Measurements from ENCODE around the gene CNTNAP2. TPM values are rescaled to one million over a fixed set of nuclear protein-coding genes. Genes with fewer than 3 reads are reported as not detected.

The CNTNAP2 gene
- total RNA-seq, 4 donors from 2014 or later = 0.91 to 16.0 TPM; not detected in 2

DNA sequence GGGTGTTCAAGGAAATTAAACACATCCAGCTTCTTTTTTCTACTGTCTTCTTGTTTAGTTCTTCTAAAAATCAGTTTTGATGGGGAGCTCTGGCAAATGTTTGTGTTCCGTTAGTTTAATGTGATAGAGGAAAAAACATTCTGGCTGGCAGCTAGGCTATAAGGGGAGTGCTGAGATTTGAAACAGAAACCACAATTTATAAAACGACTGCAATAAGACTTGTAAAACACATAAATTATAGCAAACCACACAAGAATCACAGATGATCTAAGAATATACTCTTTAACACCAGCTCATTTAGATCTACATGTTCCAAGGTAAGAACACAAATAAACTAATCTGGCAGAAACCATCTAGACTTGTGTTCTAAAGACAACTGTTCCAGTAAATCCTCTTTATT lies 425.5 kb downstream of the CNTNAP2 start:
- Histone ChIP-seq H3K27ac (no peak overlapping the region), H3K4me1 (no peaks in the 10 kb centered on the region), H3K27me3 (no peaks in the 10 kb centered on the region), H3K4me3 (no peak overlapping the region), H3K36me3 (no peaks in the 10 kb centered on the region), H3K9me3 (no peaks in the 10 kb centered on the region)
- TF ChIP-seq, protein P1, sequence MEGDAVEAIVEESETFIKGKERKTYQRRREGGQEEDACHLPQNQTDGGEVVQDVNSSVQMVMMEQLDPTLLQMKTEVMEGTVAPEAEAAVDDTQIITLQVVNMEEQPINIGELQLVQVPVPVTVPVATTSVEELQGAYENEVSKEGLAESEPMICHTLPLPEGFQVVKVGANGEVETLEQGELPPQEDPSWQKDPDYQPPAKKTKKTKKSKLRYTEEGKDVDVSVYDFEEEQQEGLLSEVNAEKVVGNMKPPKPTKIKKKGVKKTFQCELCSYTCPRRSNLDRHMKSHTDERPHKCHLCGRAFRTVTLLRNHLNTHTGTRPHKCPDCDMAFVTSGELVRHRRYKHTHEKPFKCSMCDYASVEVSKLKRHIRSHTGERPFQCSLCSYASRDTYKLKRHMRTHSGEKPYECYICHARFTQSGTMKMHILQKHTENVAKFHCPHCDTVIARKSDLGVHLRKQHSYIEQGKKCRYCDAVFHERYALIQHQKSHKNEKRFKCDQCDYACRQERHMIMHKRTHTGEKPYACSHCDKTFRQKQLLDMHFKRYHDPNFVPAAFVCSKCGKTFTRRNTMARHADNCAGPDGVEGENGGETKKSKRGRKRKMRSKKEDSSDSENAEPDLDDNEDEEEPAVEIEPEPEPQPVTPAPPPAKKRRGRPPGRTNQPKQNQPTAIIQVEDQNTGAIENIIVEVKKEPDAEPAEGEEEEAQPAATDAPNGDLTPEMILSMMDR (IDR thresholded peaks at IDR 0.05) = no peak
- TF ChIP-seq POLR2A (IDR thresholded peaks at IDR 0.05) = no peak
- DNase-seq = no peak
- intact Hi-C loops (cut with DNase I; ENCODE audit: low total_unique reads) = no loop called here

- TF ChIP-seq POLR2A (IDR thresholded peaks at IDR 0.05) = no peak
- TF ChIP-seq, protein P1 (IDR thresholded peaks at IDR 0.05) = no peak
- Histone ChIP-seq H3K27me3 (no peaks in the 10 kb centered on the region), H3K4me3 (no peak overlapping the region), H3K4me1 (no peaks in the 10 kb centered on the region), H3K36me3 (no peaks in the 10 kb centered on the region), H3K27ac (no peak overlapping the region), H3K9me3 (no peaks in the 10 kb centered on the region)
- intact Hi-C loops (cut with DNase I; ENCODE audit: low total_unique reads) = no loop called here
- no peak for DNase-seq
Observed at GRCh38 chr7:146544748-146545147, 428.1 kb downstream of the CNTNAP2 start.

DNA sequence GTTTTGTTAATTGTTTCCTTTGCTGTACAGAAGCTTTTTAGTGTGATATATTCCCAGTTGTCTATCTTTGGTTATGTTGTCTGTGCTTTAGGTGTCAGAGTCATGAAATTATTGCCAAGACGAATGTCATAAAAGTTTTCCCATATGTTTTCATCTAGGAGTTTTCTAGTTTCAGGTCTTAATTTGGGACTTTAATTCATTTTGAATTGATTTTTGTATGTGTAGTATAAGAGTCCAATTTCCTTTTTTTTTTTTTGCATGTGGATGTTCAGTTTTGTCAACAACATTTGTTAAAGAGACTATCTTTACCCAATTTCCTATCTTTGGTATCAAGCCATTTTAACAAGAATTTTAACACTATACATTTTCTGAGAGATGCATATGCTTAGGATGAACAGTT lies 432.2 kb downstream of the CNTNAP2 start:
- TF ChIP-seq, protein P1 (IDR thresholded peaks at IDR 0.05) = no peak
- no peak for TF ChIP-seq POLR2A (IDR thresholded peaks at IDR 0.05)
- DNase-seq = no peak
- H3K27ac ChIP-seq = no peak overlapping the region
- H3K36me3 ChIP-seq = no peaks in the 10 kb centered on the region
- H3K4me1 ChIP-seq = no peaks in the 10 kb centered on the region
- no peaks in the 10 kb centered on the region for H3K27me3 ChIP-seq
- H3K4me3 ChIP-seq = no peak overlapping the region
- H3K9me3 ChIP-seq = no peaks in the 10 kb centered on the region
- intact Hi-C loops (cut with DNase I; ENCODE audit: low total_unique reads) = no loop called here

GRCh38 chr7:146554556-146554955 lies 438.0 kb downstream of the CNTNAP2 start:
- TF ChIP-seq, protein P1 (IDR thresholded peaks at IDR 0.05) = no peak
- TF ChIP-seq POLR2A (IDR thresholded peaks at IDR 0.05) = no peak
- no peak overlapping the region for H3K27ac ChIP-seq
- H3K36me3 ChIP-seq = no peaks in the 10 kb centered on the region
- no peak for DNase-seq
- no peak overlapping the region for H3K4me3 ChIP-seq
- no peaks in the 10 kb centered on the region for H3K27me3 ChIP-seq
- H3K4me1 ChIP-seq = no peaks in the 10 kb centered on the region
- no peaks in the 10 kb centered on the region for H3K9me3 ChIP-seq
- intact Hi-C loops (cut with DNase I; ENCODE audit: low total_unique reads) = no loop called here

GRCh38 chr7:146557971-146558469 lies 441.4 kb downstream of the CNTNAP2 start:
- DNase-seq = no peak
- Histone ChIP-seq H3K27ac (no peak overlapping the region), H3K36me3 (no peaks in the 10 kb centered on the region), H3K4me1 (no peaks in the 10 kb centered on the region), H3K9me3 (no peaks in the 10 kb centered on the region), H3K4me3 (no peak overlapping the region), H3K27me3 (no peaks in the 10 kb centered on the region)
- intact Hi-C loops (cut with DNase I; ENCODE audit: low total_unique reads) = no loop called here
- TF ChIP-seq, protein P1 (IDR thresholded peaks at IDR 0.05) = no peak
- no peak for TF ChIP-seq POLR2A (IDR thresholded peaks at IDR 0.05)

Measured in uterus (tissue), 4 donors.